ENCODE measurements around the gene FAM43A. TPM values are rescaled to one million over a fixed set of nuclear protein-coding genes. Genes with fewer than 3 reads are reported as not detected.

Gene FAM43A
- total RNA-seq, 1 experiment from 2014 or later = 40.0 TPM

- H3K4me3 ChIP-seq = peak within 1 kb of the TSS; percentile 96
- H3K27me3 ChIP-seq = no peaks in the 10 kb centered on the region
- DNase-seq = peak; percentile 93
- H3K9me3 ChIP-seq = no peaks in the 10 kb centered on the region
- H3K36me3 ChIP-seq = peaks cover 33% of the 10 kb centered on the region
Measured at GRCh38 chr3:194671900-194672808, 13.5 kb upstream of the FAM43A start, which contains the start of gene LSG1. LSG1 (minus strand) TSS chr3:194672191; CDS start chr3:194672162, 29 bp downstream.

GRCh38 chr3:194672876-194673275, 12.8 kb upstream of the FAM43A start:
- Histone ChIP-seq H3K27me3 (no peaks in the 10 kb centered on the region), H3K9me3 (no peaks in the 10 kb centered on the region), H3K36me3 (peaks cover 29% of the 10 kb centered on the region), H3K4me3 (peak overlapping the region; percentile 96)
- DNase-seq = no peak

- Histone ChIP-seq H3K36me3 (peaks cover 20% of the 10 kb centered on the region), H3K4me3 (no peak overlapping the region; the same call in 1 of the 2 replicates), H3K9me3 (no peaks in the 10 kb centered on the region), H3K27me3 (no peaks in the 10 kb centered on the region)
- peak; percentile 39 for DNase-seq
Measured at GRCh38 chr3:194673761-194674160, 11.9 kb upstream of the FAM43A start.

GRCh38 chr3:194675081-194675640, 10.5 kb upstream of the FAM43A start:
- DNase-seq = no peak
- no peaks in the 10 kb centered on the region for H3K27me3 ChIP-seq
- no peak overlapping the region for H3K4me3 ChIP-seq

GRCh38 chr3:194675680-194676079, 10.0 kb upstream of the FAM43A start:
- Histone ChIP-seq H3K36me3 (0 out of 2 replicates have a peak, but pooled peaks cover 2% of the 10 kb centered on the region), H3K4me3 (no peak overlapping the region), H3K9me3 (no peaks in the 10 kb centered on the region), H3K27me3 (no peaks in the 10 kb centered on the region)
- DNase-seq = no peak

More at GRCh38 chr3:194675081-194675640, 10.5 kb upstream of the FAM43A start:
- no peaks in the 10 kb centered on the region for H3K9me3 ChIP-seq
- H3K36me3 ChIP-seq = peaks cover 6% of the 10 kb centered on the region

- H3K9me3 ChIP-seq = no peaks in the 10 kb centered on the region
- no peak for DNase-seq
Measured at GRCh38 chr3:194676471-194676870, 9.2 kb upstream of the FAM43A start.

GRCh38 chr3:194680888-194681615, 4.6 kb upstream of the FAM43A start:
- H3K4me3 ChIP-seq = no peak overlapping the region
- no peaks in the 10 kb centered on the region for H3K36me3 ChIP-seq

More at GRCh38 chr3:194676471-194676870, 9.2 kb upstream of the FAM43A start:
- H3K36me3 ChIP-seq = no peaks in the 10 kb centered on the region
- no peak overlapping the region for H3K4me3 ChIP-seq
- no peaks in the 10 kb centered on the region for H3K27me3 ChIP-seq

GRCh38 chr3:194682189-194682693, 3.4 kb upstream of the FAM43A start:
- no peaks in the 10 kb centered on the region for H3K9me3 ChIP-seq
- no peak for DNase-seq
- no peaks in the 10 kb centered on the region for H3K27me3 ChIP-seq
- H3K36me3 ChIP-seq = peaks cover 3% of the 10 kb centered on the region
- no peak overlapping the region for H3K4me3 ChIP-seq

More at GRCh38 chr3:194680888-194681615, 4.6 kb upstream of the FAM43A start:
- no peaks in the 10 kb centered on the region for H3K27me3 ChIP-seq
- no peak for DNase-seq
- H3K9me3 ChIP-seq = no peaks in the 10 kb centered on the region

- H3K9me3 ChIP-seq = no peaks in the 10 kb centered on the region
- no peaks in the 10 kb centered on the region for H3K27me3 ChIP-seq
- H3K36me3 ChIP-seq = peaks cover 8% of the 10 kb centered on the region
- peak; percentile 68 for DNase-seq
- no peak overlapping the region for H3K4me3 ChIP-seq
Measured at GRCh38 chr3:194682694-194683310, 2.9 kb upstream of the FAM43A start.

GRCh38 chr3:194683380-194683779, 2.3 kb upstream of the FAM43A start:
- H3K9me3 ChIP-seq = no peaks in the 10 kb centered on the region
- DNase-seq = no peak
- no peak overlapping the region for H3K4me3 ChIP-seq
- H3K27me3 ChIP-seq = no peaks in the 10 kb centered on the region
- peaks cover 13% of the 10 kb centered on the region for H3K36me3 ChIP-seq

- Histone ChIP-seq H3K9me3 (no peaks in the 10 kb centered on the region), H3K27me3 (no peaks in the 10 kb centered on the region), H3K4me3 (peak overlapping the region; percentile 72), H3K36me3 (peaks cover 28% of the 10 kb centered on the region)
- DNase-seq = no peak
Measured at GRCh38 chr3:194685065-194685717, 492 bp upstream of the FAM43A start.

- DNase-seq = no peak
- H3K4me3 ChIP-seq = peak overlapping the region; percentile 72
- H3K36me3 ChIP-seq = peaks cover 34% of the 10 kb centered on the region
- no peaks in the 10 kb centered on the region for H3K27me3 ChIP-seq
- H3K9me3 ChIP-seq = no peaks in the 10 kb centered on the region
Measured at GRCh38 chr3:194686414-194686815, 732 bp downstream of the FAM43A start.

- Histone ChIP-seq H3K4me3 (peak overlapping the region; percentile 72), H3K36me3 (peaks cover 34% of the 10 kb centered on the region)
- peak; percentile 64 for DNase-seq
Measured at GRCh38 chr3:194686816-194687637, 1.3 kb downstream of the FAM43A start.

GRCh38 chr3:194687638-194688199, 2.0 kb downstream of the FAM43A start:
- no peaks in the 10 kb centered on the region for H3K9me3 ChIP-seq
- H3K4me3 ChIP-seq = peak overlapping the region; percentile 72
- no peaks in the 10 kb centered on the region for H3K27me3 ChIP-seq
- DNase-seq = peak; percentile 62
- peaks cover 34% of the 10 kb centered on the region for H3K36me3 ChIP-seq

More at GRCh38 chr3:194686816-194687637, 1.3 kb downstream of the FAM43A start:
- no peaks in the 10 kb centered on the region for H3K27me3 ChIP-seq
- no peaks in the 10 kb centered on the region for H3K9me3 ChIP-seq

Measured in MG63 (cell line).